Activated CD4-positive, alpha-beta T cell treated with anti-CD3 and anti-CD28 coated beads, Interleukin-2, Interleukin-6, amounts not matched to agents 100 ng/mL and 50 ng/mL, durations not matched to agents 16 hours and 8 hours (primary cell): ENCODE data around the gene BRPF3.

Experiments
- DNase-seq: peaks from one replicate; pipeline ENCODE4 v3.0.0-alpha.2; 2020

Gene BRPF3

DNA sequence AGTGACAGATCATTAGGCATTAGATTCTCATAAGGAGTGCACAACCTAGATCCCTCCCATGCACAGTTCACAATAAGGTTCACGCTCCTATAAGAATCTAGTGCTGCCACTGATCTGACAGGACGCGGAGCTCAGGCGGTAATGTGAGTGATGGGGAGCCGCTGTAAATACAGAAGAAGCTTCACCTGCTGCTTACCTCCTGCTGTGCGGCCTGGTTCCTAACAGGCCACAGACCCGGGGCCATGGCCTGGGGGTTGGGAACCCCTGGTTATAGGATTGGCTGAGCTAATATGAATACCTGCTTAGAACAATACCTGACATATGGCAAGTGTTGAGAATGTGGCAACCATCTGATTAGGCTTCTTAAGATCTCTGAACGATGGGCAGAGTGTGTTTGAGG lies 75.7 kb downstream of the BRPF3 start:
- DNase-seq = no peak

DNA sequence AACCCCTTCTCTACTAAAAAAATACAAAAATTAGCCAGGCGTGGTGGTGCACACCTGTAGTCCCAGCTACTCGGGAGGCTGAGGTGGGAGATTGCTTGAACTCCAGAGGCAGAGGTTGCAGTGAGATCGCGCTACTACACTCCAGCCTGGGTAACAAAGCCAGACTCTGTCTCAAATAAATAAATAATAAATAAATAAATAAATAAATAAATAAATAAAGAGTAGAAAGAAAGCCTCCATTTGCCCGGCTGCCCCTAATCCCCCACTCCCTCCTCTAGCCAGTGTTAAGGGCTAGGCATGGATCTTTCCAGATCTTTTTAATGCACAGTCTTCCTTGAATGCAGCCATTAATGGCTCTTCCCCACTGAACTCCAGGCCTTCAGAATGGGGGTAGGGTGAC lies 76.5 kb downstream of the BRPF3 start:
- no peak for DNase-seq

DNA sequence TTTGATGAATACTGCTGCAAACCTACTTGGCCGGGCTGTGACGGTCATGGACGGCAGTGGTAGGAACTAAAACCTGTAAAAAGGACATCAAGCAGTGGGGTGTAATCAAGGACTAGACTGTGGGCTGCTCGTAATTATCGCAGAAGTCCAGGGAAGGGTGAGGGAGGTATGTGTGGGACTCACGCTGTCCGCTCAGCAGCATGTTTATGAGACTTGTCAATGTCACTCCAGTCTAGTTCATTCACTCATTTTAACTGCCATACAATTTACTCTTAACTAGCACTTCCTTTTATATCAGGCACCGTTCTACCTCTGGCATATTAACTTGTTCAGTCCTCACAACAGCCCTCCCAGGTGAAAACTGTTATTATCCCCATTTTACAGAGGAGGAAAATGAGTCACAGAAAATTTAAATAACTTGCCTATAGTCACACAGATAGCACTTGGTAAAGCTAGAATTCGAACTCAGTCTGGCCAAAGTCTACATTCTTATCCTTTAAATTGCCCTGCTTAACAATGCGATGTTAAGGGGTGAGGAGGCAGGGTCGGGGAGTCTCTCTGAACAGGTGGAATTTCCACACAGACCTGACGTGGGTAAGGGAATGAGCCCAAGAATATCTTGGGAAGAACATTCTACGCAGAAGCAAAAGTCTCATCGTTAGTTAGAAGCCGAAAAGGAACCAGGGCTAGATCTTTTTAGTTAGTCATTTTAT lies 77.4 kb downstream of the BRPF3 start:
- no peak for DNase-seq

DNA sequence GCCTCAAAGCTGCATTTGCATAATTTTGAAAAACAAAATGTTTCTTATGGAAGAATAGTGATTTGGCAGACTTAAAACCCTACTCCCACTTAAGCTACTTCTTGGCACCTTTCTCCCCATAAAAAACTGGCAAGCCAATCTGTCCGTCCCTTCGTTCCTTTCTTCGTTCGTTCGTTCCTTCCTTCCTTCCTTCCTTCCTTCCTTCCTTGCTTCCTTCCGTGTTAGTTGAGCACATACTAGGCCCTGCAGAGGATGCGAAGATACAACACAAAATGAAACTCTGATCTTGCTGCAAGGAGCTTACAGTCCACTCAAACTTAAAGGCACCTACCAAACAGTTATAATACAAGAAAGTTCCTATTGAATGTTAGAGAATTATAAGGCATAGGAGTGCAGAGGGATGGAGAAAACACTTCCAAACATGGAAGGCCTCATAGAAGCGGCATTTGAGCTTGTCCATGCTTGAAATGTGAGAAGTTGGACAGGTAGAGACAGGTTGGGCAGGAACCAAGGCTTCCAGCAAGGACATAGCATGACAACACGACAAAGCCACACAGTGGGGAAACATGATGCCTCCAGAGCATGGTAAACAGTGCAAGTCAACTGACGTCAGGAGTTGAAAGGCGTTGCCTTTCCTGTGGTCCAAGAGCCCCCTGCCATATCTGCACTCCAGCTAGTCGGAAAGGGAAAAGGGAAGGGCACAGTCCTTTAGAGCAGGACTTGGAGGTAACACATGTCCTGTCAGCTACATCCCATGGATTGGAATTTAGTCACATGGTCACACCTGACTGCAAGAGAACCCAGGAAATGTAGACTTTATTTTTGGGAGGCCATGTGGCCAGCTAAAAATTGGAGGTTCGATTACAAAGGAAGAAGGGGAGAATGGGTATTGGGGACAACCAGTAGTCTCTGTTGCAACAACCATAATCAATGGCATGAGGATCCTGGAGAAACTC lies 80.3 kb downstream of the BRPF3 start:
- no peak for DNase-seq

DNA sequence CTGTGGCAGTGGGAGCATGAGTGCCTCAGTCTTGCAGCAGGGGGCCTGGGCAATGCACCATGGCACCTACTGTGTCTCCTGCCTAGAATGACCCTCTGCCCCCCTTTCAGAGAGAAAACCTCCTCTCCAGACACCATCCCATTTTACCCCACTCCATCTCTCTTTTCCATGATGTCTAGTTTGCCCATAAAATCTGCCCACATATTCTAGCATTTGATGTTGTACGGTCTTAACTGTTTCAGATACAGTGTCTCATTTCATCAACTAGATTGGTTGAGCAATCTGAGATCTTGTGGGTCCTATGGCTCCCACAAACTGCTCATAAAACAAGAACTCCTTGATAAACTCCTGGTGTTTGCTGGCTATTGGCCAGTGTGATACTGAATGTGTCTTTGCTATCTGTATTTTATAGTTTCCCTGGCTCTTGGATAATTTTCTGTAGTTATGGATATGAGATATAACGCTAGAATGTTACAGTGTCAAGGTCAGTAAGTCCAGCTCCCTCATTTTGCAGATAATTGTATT lies 81.5 kb downstream of the BRPF3 start:
- DNase-seq = no peak

DNA sequence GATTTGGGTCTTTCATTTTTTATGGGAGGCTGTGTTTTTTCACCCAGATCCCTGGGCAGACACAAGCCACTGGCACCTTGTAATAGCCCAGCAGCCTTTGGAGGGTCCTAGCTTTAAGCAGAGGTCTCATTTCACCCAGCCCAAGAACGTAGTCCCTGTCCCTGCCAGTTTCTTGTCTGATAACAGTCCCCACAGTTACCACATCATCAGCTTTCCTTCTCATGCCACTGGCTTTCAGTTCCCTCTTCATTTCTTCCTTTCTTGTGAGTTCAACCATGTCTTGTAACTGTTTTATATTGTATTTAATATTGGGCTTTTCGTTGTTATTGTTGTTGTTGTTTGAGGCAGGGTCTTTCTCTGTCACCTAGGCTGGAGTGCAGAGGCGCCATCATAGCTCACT lies 83.9 kb downstream of the BRPF3 start:
- DNase-seq = no peak

DNA sequence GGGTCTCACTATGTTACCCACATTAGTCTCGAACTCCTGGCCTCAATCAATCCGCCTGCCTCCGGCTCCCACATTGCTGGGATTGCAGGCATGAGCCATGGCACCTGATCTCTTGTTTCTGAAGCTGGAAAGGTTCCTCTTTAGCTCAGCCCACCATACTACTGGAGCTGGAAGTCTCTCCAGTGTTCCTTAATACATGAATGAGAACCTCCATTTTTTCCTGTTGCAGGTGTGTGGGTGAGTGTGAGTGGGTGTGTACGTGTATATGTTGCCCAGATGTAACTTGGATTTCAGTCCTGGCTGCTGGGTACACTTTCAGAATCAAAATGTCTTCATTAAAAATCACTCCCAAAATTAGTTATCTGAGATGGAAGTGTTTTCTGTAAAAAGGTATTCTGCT lies 84.4 kb downstream of the BRPF3 start:
- no peak for DNase-seq
